Neural cell (in vitro differentiated cells): ENCODE data around the gene KCNH2.

Source experiments
- EP300 ChIP-seq: fragments of 450-650 bp; conservative IDR thresholded peaks from 2 replicates; pipeline ENCODE4 v1.6.1; 2014; ENCODE audit warnings: antibody characterized with exemption, mild to moderate bottlenecking, moderate library complexity; ENCODE audit not compliant: poor library complexity, severe bottlenecking
- EZH2 ChIP-seq: fragments of 200-600, 300-800 bp; shearing (Covaris generic), sonication (generic); IDR thresholded peaks from 2 replicates; pipeline ENCODE4 v1.6.1; 2014; ENCODE audit warnings: antibody characterized with exemption, low read length, borderline replicate concordance, mild to moderate bottlenecking; ENCODE audit not compliant: insufficient read depth, poor library complexity, severe bottlenecking
- POLR2AphosphoS5 ChIP-seq: IDR thresholded peaks from 2 replicates; pipeline ENCODE4 v1.6.1; 2012
- RAD21 ChIP-seq: fragments of 450-650 bp; conservative IDR thresholded peaks from 2 replicates; pipeline ENCODE4 v1.6.1; 2014; ENCODE audit warnings: antibody characterized with exemption, mild to moderate bottlenecking, moderate library complexity
- REST ChIP-seq: IDR thresholded peaks from 2 replicates; pipeline ENCODE4 v1.6.1; 2012; ENCODE audit warnings: borderline replicate concordance
- SMC3 ChIP-seq: fragments of 450-650 bp; conservative IDR thresholded peaks from 2 replicates; pipeline ENCODE4 v1.6.1; 2014; ENCODE audit warnings: antibody characterized with exemption, mild to moderate bottlenecking, moderate library complexity; ENCODE audit not compliant: poor library complexity
- TAF1 ChIP-seq: IDR thresholded peaks from 2 replicates; pipeline ENCODE4 v1.6.1; 2012; ENCODE audit warnings: low read depth
- TF ChIP-seq, protein P1 (sequence below): fragments of 450-650 bp; IDR thresholded peaks from 2 replicates; pipeline ENCODE4 v1.5.1; 2014; ENCODE audit warnings: antibody characterized with exemption, mild to moderate bottlenecking, moderate library complexity; ENCODE audit not compliant: poor library complexity, severe bottlenecking

DNA sequence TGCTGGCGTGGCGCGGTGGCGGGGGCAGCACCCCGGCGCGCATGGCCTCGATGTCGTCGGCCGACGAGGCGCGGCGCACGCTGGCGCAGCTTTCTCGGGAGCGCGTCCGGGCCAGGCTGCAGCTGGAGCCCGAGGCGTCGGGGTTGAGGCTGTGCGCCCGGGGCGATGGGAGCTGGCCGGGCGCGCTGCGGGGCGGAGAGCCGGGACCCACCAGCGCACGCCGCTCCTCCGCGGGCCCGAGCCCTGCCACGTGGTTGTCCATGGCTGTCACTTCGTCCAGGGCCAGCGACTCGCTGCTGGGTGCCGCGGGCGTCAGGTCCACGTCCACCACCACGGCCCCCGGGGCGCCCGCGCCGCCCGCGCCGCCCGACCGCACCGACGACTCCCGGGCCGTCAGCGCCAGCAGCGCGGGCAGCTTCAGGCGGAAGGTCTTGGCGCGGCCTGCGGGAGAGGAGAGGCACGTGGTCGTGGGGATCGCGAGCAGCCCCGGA, 20.0 kb downstream of the KCNH2 start:
- no peak for TF ChIP-seq REST
- TF ChIP-seq, protein P1, sequence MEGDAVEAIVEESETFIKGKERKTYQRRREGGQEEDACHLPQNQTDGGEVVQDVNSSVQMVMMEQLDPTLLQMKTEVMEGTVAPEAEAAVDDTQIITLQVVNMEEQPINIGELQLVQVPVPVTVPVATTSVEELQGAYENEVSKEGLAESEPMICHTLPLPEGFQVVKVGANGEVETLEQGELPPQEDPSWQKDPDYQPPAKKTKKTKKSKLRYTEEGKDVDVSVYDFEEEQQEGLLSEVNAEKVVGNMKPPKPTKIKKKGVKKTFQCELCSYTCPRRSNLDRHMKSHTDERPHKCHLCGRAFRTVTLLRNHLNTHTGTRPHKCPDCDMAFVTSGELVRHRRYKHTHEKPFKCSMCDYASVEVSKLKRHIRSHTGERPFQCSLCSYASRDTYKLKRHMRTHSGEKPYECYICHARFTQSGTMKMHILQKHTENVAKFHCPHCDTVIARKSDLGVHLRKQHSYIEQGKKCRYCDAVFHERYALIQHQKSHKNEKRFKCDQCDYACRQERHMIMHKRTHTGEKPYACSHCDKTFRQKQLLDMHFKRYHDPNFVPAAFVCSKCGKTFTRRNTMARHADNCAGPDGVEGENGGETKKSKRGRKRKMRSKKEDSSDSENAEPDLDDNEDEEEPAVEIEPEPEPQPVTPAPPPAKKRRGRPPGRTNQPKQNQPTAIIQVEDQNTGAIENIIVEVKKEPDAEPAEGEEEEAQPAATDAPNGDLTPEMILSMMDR: no peak
- no peak for TF ChIP-seq POLR2AphosphoS5
- TF ChIP-seq EP300: no peak
- TF ChIP-seq TAF1: no peak
- no peak for TF ChIP-seq EZH2
- no peak for TF ChIP-seq SMC3
- TF ChIP-seq RAD21: no peak
